Chondrocyte (in vitro differentiated cells): ENCODE results near the gene NIT1. TPM values are rescaled to one million over a fixed set of nuclear protein-coding genes. Genes with fewer than 3 reads are reported as not detected.
A peak's percentile ranks its signal among the peaks of the same experiment; 100 is the strongest.

Source experiments
- DNase-seq: peaks from one replicate; pipeline ENCODE4 v3.0.0; 2021; ENCODE audit warnings: mixed read lengths, low spot score
- H3K27ac Mint-ChIP-seq: one replicate; pipeline ENCODE4 v1.8.0; 2021; ENCODE audit warnings: mild to moderate bottlenecking, moderate library complexity, mixed read lengths; ENCODE audit not compliant: unreplicated experiment
- H3K27me3 Mint-ChIP-seq: 2 replicates; pipeline ENCODE4 v1.8.0; 2021; ENCODE audit warnings: low read depth, mixed read lengths
- H3K36me3 Mint-ChIP-seq: 2 replicates; pipeline ENCODE4 v1.8.0; 2021; ENCODE audit warnings: low read depth, mixed read lengths
- H3K4me1 Mint-ChIP-seq: 2 replicates; pipeline ENCODE4 v1.8.0; 2021; ENCODE audit warnings: low read depth, mild to moderate bottlenecking, mixed read lengths
- H3K4me3 Mint-ChIP-seq: one replicate; pipeline ENCODE4 v1.8.0; 2021; ENCODE audit warnings: mild to moderate bottlenecking, moderate library complexity, mixed read lengths; ENCODE audit not compliant: unreplicated experiment
- H3K9me3 Mint-ChIP-seq: 2 replicates; pipeline ENCODE4 v1.8.0; 2021; ENCODE audit warnings: low read depth, mixed read lengths
- CTCF ChIP-seq: fragments of 200-600 bp; sonication (generic); IDR thresholded peaks from 2 replicates; pipeline ENCODE4 v1.5.0; 2021; ENCODE audit warnings: antibody characterized with exemption, mild to moderate bottlenecking, moderate library complexity
- total RNA-seq: library from RNA; stranded (reverse); gene quantifications from 3 replicates; pipeline ENCODE4 v1.2.1, GENCODE V29; 2021

Gene NIT1
- total RNA-seq, 1 donor from 2014 or later = 27.6 TPM

- H3K36me3 Mint-ChIP-seq = peaks cover 15% of the 10 kb centered on the region
- peaks cover 32% of the 10 kb centered on the region for H3K4me1 Mint-ChIP-seq
- peak overlapping the region; percentile 89 for H3K4me3 Mint-ChIP-seq
- peak overlapping the region; percentile 99 for H3K27ac Mint-ChIP-seq
- no peaks in the 10 kb centered on the region for H3K9me3 Mint-ChIP-seq
- peak; percentile 78 for DNase-seq
- no peak for TF ChIP-seq CTCF
- no peaks in the 10 kb centered on the region for H3K27me3 Mint-ChIP-seq
Observed at GRCh38 chr1:161166669-161167548, 49.0 kb downstream of the NIT1 start.

GRCh38 chr1:161168906-161169305 lies 51.0 kb downstream of the NIT1 start:
- DNase-seq = peak; percentile 59
- H3K4me3 Mint-ChIP-seq = no peak overlapping the region
- peaks cover 16% of the 10 kb centered on the region for H3K36me3 Mint-ChIP-seq

More at GRCh38 chr1:161168906-161169305, 51.0 kb downstream of the NIT1 start:
- Mint-ChIP-seq H3K27ac (no peak overlapping the region), H3K27me3 (no peaks in the 10 kb centered on the region), H3K4me1 (peaks cover 48% of the 10 kb centered on the region), H3K9me3 (no peaks in the 10 kb centered on the region)
- no peak for TF ChIP-seq CTCF

Other genes with a start within 250 kb of the NIT1 start
- gene ITLN1, start 232.9 kb upstream of the NIT1 start, total RNA-seq = not detected in 3 replicates
- not detected in 3 replicates for gene ITLN2, start 163.3 kb upstream of the NIT1 start, total RNA-seq
- gene F11R, start 97.0 kb upstream of the NIT1 start, total RNA-seq = 0.54 to 0.90 TPM (median 0.68 TPM) in 3 replicates
- 0.70 TPM in 1 of 3 replicates, not detected in the others for gene TSTD1, start 79.1 kb upstream of the NIT1 start, total RNA-seq
- gene USF1, start 72.1 kb upstream of the NIT1 start, total RNA-seq = 34.3 to 44.6 TPM (median 35.3 TPM) in 3 replicates
- not detected in 3 replicates for gene ARHGAP30, start 48.2 kb upstream of the NIT1 start, total RNA-seq
- 0.12 to 0.26 TPM (median 0.12 TPM) in 3 replicates for gene NECTIN4, start 28.5 kb upstream of the NIT1 start, total RNA-seq
- 1.1 to 4.4 TPM (median 1.6 TPM) in 3 replicates for gene KLHDC9, start 19.7 kb upstream of the NIT1 start, total RNA-seq
- 53.7 to 58.7 TPM (median 57.9 TPM) in 3 replicates for gene PFDN2, start 68 bp upstream of the NIT1 start, total RNA-seq
- gene DEDD, start 14.6 kb downstream of the NIT1 start, total RNA-seq = 34.7 to 38.3 TPM (median 36.7 TPM) in 3 replicates
- gene UFC1, start 35.9 kb downstream of the NIT1 start, total RNA-seq = 84.2 to 95.6 TPM (median 89.4 TPM) in 3 replicates
- gene USP21, start 41.4 kb downstream of the NIT1 start, total RNA-seq = 15.7 to 24.8 TPM (median 16.0 TPM) in 3 replicates
- gene PPOX, start 48.3 kb downstream of the NIT1 start, total RNA-seq = 21.6 to 38.8 TPM (median 25.6 TPM) in 3 replicates
- 22.4 to 23.7 TPM (median 23.0 TPM) in 3 replicates for gene B4GALT3, start 59.4 kb downstream of the NIT1 start, total RNA-seq
- 1.5 to 2.8 TPM (median 2.2 TPM) in 3 replicates for gene ADAMTS4, start 80.9 kb downstream of the NIT1 start, total RNA-seq
- 50.6 to 59.2 TPM (median 55.2 TPM) in 3 replicates for gene NDUFS2, start 84.3 kb downstream of the NIT1 start, total RNA-seq
- not detected in 3 replicates for gene FCER1G, start 97.2 kb downstream of the NIT1 start, total RNA-seq
- not detected in 3 replicates for gene APOA2, start 105.5 kb downstream of the NIT1 start, total RNA-seq
- 9.4 to 15.8 TPM (median 10.0 TPM) in 3 replicates for gene TOMM40L, start 108.0 kb downstream of the NIT1 start, total RNA-seq
- not detected in 3 replicates for gene NR1I3, start 120.1 kb downstream of the NIT1 start, total RNA-seq
- 0.23 to 0.35 TPM in 2 of 3 replicates, not detected in the other for gene PCP4L1, start 140.6 kb downstream of the NIT1 start, total RNA-seq
- gene MPZ, start 191.9 kb downstream of the NIT1 start, total RNA-seq = 0.31 to 0.45 TPM (median 0.41 TPM) in 3 replicates
- gene SDHC, start 196.3 kb downstream of the NIT1 start, total RNA-seq = 128 to 144 TPM (median 131 TPM) in 3 replicates
- not detected in 3 replicates for gene CFAP126, start 249.8 kb downstream of the NIT1 start, total RNA-seq